GM12864 (cell line): ENCODE results near the gene CXXC4.
A peak's percentile ranks its signal among the peaks of the same experiment; 100 is the strongest.

ENCODE experiments used
- DNase-seq: peaks from one replicate; pipeline ENCODE4 v3.0.0-alpha.2; 2011; ENCODE audit warnings: low read depth
- H3K4me3 ChIP-seq: 2 replicates; pipeline ENCODE4 v1.5.1; 2011; ENCODE audit warnings: mild to moderate bottlenecking, low read depth, low read length, control low read depth
- TF ChIP-seq, protein P1 (sequence below): IDR thresholded peaks from 2 replicates; pipeline ENCODE4 v1.5.1; 2011; ENCODE audit warnings: low read depth, mild to moderate bottlenecking, moderate library complexity, low read length, control low read depth, inconsistent platforms; ENCODE audit errors: missing control alignments

CXXC4 gene

DNA sequence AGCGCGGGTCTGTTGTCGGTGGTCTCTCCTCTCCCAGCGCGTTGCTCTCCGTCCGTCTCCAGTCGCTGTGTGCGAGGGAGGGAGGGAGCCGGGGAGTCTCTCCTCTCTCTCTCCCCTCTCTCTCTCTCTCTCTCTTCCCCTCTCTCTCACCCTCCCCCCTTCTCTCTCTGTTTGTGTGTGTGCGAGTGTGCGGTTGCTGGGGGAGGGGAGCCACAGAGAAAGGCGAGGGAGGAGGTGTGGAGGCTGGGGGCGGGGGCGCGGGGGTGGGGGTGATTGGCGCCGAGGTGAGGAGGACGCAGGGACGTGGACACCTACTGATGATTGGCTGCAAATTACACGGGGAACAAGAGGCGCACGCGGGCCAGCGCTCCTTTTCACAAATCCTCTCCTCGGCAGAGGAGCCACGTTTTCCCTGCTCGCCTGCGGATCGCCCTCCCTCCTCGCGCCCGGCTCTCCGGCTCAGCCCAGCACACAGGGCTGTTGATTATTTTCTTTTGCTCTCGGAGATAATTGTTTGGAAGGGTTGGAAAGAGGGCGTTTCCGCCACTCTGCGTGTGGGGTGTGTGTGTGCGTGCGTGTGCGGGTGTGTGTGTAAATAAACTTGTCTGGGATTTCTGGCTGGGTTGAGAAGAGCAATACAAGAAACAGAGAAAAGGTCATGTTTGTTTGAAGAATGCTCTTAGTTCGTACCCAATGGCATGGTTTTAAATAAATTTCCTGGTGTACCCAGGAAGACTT is at the start of gene CXXC4:
TSS of gene CXXC4 (minus strand) at position 73 of the 738 bp plus-strand sequence. CDS start 3,092 bp downstream, outside the sequence.
- DNase-seq = no peak
- H3K4me3 ChIP-seq = peak within 1 kb of the TSS; percentile 90
- TF ChIP-seq, protein P1, sequence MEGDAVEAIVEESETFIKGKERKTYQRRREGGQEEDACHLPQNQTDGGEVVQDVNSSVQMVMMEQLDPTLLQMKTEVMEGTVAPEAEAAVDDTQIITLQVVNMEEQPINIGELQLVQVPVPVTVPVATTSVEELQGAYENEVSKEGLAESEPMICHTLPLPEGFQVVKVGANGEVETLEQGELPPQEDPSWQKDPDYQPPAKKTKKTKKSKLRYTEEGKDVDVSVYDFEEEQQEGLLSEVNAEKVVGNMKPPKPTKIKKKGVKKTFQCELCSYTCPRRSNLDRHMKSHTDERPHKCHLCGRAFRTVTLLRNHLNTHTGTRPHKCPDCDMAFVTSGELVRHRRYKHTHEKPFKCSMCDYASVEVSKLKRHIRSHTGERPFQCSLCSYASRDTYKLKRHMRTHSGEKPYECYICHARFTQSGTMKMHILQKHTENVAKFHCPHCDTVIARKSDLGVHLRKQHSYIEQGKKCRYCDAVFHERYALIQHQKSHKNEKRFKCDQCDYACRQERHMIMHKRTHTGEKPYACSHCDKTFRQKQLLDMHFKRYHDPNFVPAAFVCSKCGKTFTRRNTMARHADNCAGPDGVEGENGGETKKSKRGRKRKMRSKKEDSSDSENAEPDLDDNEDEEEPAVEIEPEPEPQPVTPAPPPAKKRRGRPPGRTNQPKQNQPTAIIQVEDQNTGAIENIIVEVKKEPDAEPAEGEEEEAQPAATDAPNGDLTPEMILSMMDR = no peak

DNA sequence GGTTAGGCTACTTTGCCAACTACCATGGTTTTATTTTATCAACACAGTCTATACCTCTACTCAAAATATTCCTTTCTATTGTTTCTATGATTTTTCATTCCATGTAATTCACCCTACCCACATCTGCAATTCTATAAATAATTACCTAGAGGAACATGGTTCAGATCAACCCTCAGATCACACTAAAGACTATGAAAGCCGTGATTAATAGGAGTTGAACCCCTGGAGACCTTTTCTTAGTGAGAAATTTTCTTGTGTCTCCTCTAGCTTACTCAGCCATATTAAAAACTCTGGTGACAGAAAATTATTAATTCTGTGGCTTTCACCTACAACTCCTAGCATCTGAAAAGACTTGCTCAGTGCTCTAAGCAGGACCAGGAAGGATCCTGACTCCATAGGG is 38.5 kb upstream of the CXXC4 start:
- H3K4me3 ChIP-seq = no peak overlapping the region
- DNase-seq = no peak
- TF ChIP-seq, protein P1 = no peak

DNA sequence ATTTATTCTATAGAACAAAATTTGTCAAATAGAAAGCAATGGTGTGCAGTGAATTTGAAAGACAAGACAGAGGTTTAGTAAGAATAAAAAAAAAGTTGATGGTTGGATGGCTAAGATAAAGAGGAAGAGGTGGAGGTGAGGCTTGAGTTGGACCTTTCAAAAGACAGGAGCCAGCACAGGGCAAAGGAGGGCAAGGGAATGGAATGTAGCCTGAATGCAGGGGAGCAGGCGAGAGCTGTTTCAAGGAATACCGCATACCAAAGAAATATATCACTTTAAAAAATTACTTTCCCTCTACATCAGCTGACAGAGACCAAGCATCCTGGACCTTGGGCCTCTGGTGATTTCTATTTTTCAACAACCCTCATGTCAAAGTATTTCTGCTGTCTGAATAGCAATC is 38.0 kb upstream of the CXXC4 start:
- H3K4me3 ChIP-seq = no peak overlapping the region
- no peak for DNase-seq
- TF ChIP-seq, protein P1 = no peak

DNA sequence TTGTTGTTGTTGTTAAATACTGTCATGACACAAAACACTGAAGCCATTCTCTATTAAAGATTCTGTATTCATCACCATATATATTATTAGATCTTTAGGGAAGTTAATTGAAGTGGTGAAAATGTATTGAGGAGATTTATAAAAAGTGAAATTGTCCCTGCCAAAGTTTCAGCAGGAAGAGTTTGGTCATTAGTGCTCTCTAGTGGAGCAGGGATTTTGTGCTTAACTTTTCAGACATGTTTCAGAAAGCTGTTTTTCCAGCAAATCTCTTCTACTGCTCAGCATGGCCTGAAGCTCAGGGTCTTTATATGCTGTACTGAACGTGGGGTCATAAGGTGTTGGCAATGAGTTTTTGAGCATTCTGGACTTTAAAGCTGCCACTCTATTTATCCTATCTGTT is 36.7 kb upstream of the CXXC4 start:
- TF ChIP-seq, protein P1 = no peak
- DNase-seq = no peak

DNA sequence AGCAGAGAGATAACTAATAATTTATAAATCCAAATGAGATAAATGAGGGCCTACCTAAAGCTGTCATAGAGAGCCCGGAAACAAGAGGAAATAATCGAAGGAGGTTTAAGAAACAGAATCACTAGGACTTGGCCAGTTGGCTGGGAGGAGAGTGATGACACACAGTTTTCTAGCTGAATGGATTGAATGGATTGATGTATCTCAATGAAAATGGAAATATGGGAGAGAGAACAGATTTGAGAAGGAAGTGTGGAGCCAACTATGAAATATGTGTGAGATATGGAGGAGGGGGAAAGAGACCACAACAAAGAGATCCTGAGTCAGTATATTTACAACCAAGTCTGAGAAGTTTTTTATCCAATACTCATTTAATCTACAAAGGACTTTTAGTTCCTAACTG is 35.7 kb upstream of the CXXC4 start:
- no peak for DNase-seq
- H3K4me3 ChIP-seq = no peak overlapping the region
- TF ChIP-seq, protein P1 = no peak

More for the DNA sequence above, 36.7 kb upstream of the CXXC4 start:
- no peak overlapping the region for H3K4me3 ChIP-seq

DNA sequence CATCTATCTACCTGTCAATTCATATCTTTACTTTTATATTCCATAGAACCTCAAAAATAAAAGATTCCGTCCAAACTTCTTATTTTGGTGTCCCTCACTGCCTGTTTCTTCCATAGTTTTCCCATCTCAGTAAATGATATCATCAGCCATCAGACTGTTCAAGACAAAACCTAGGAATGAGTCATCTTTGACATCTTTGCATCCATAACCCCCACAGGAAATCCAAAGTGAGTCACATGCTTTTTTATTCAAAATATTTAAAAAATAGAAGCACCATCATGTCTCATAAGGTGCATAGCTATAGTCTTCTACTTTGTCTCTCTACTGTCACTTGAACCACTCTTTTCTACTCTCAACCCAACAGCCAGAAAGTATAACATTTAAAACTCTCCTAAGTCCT is 29.9 kb upstream of the CXXC4 start:
- no peak overlapping the region for H3K4me3 ChIP-seq
- no peak for DNase-seq
- TF ChIP-seq, protein P1 = no peak

DNA sequence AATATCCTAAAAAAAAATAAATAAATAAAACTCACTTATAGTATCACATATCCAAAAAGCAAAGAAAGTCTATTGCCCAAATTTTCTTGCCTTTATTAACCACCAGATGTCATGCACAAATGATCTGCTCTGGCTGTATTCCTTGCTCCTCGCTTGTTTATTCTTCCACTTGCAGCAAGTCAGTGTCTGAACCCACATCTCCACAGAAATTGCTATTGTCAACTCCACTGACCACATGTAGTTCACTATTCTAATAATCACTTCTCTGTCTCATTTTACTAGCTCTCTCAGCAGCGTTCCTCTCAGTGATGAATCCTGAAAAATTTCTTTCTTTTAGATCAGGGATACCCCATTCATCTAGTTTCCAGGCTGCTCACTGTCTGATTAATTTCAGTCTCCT is 29.3 kb upstream of the CXXC4 start:
- TF ChIP-seq, protein P1 = no peak
- no peak for DNase-seq
- no peak overlapping the region for H3K4me3 ChIP-seq
